ENCODE data around the gene AEBP1. TPM values are rescaled to one million over a fixed set of nuclear protein-coding genes. Genes with fewer than 3 reads are reported as not detected.

AEBP1 gene
- 52.2 and 57.5 TPM in 2 replicates for total RNA-seq
- long read RNA-seq, result 0 reads

- peaks cover 23% of the 10 kb centered on the region for H3K27me3 Mint-ChIP-seq
Observed at GRCh38 chr7:44103923-44104859, at the start of gene AEBP1. Gene AEBP1 (plus strand): TSS chr7:44104345. CDS start chr7:44104666, 321 bp downstream.

GRCh38 chr7:44056681-44057080 is 47.5 kb upstream of the AEBP1 start:
- Mint-ChIP-seq H3K4me3 (ENCODE audit: low read depth) (no peak overlapping the region), H3K27ac (no peak overlapping the region), H3K27me3 (no peaks in the 10 kb centered on the region), H3K36me3 (ENCODE audit: insufficient read depth) (peaks cover 23% of the 10 kb centered on the region), H3K9me3 (ENCODE audit: low read depth) (no peaks in the 10 kb centered on the region), H3K4me1 (ENCODE audit: low read depth) (no peaks in the 10 kb centered on the region)
- no peak for TF ChIP-seq CTCF (IDR thresholded peaks at IDR 0.05; ENCODE audit: unreplicated experiment)
- no peak for DNase-seq (ENCODE audit: low spot score, unreplicated experiment)

More at GRCh38 chr7:44103923-44104859, at the start of gene AEBP1:
- TF ChIP-seq CTCF (IDR thresholded peaks at IDR 0.05; ENCODE audit: unreplicated experiment), result peak; percentile 25
- no peaks in the 10 kb centered on the region for H3K36me3 Mint-ChIP-seq (ENCODE audit: insufficient read depth)
- no peaks in the 10 kb centered on the region for H3K9me3 Mint-ChIP-seq (ENCODE audit: low read depth)
- H3K27ac Mint-ChIP-seq, result no peak within 1 kb of the TSS
- peak within 1 kb of the TSS; percentile 71 for H3K4me3 Mint-ChIP-seq (ENCODE audit: low read depth)
- peaks cover 5% of the 10 kb centered on the region for H3K4me1 Mint-ChIP-seq (ENCODE audit: low read depth)
- DNase-seq (ENCODE audit: low spot score, unreplicated experiment), result no peak

GRCh38 chr7:44057181-44057848 is 46.8 kb upstream of the AEBP1 start:
- Mint-ChIP-seq H3K9me3 (ENCODE audit: low read depth) (no peaks in the 10 kb centered on the region), H3K36me3 (ENCODE audit: insufficient read depth) (peaks cover 23% of the 10 kb centered on the region), H3K27me3 (no peaks in the 10 kb centered on the region), H3K4me3 (ENCODE audit: low read depth) (no peak overlapping the region), H3K4me1 (ENCODE audit: low read depth) (no peaks in the 10 kb centered on the region), H3K27ac (no peak overlapping the region)
- no peak for TF ChIP-seq CTCF (IDR thresholded peaks at IDR 0.05; ENCODE audit: unreplicated experiment)
- DNase-seq (ENCODE audit: low spot score, unreplicated experiment), result no peak

- no peaks in the 10 kb centered on the region for H3K27me3 Mint-ChIP-seq
- peaks cover 23% of the 10 kb centered on the region for H3K36me3 Mint-ChIP-seq (ENCODE audit: insufficient read depth)
- H3K9me3 Mint-ChIP-seq (ENCODE audit: low read depth), result no peaks in the 10 kb centered on the region
- H3K4me3 Mint-ChIP-seq (ENCODE audit: low read depth), result no peak overlapping the region
- no peak for TF ChIP-seq CTCF (IDR thresholded peaks at IDR 0.05; ENCODE audit: unreplicated experiment)
- H3K4me1 Mint-ChIP-seq (ENCODE audit: low read depth), result no peaks in the 10 kb centered on the region
- no peak for DNase-seq (ENCODE audit: low spot score, unreplicated experiment)
- no peak overlapping the region for H3K27ac Mint-ChIP-seq
Observed at GRCh38 chr7:44057849-44058758, 46.0 kb upstream of the AEBP1 start.
